HK-2 (cell line): Measurements from ENCODE around the gene FCAMR.

Experiments used
- DNase-seq: peaks from one replicate; pipeline ENCODE4 v3.0.0-alpha.2; 2018; ENCODE audit not compliant: unreplicated experiment

FCAMR gene, protein sequence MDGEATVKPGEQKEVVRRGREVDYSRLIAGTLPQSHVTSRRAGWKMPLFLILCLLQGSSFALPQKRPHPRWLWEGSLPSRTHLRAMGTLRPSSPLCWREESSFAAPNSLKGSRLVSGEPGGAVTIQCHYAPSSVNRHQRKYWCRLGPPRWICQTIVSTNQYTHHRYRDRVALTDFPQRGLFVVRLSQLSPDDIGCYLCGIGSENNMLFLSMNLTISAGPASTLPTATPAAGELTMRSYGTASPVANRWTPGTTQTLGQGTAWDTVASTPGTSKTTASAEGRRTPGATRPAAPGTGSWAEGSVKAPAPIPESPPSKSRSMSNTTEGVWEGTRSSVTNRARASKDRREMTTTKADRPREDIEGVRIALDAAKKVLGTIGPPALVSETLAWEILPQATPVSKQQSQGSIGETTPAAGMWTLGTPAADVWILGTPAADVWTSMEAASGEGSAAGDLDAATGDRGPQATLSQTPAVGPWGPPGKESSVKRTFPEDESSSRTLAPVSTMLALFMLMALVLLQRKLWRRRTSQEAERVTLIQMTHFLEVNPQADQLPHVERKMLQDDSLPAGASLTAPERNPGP

DNA sequence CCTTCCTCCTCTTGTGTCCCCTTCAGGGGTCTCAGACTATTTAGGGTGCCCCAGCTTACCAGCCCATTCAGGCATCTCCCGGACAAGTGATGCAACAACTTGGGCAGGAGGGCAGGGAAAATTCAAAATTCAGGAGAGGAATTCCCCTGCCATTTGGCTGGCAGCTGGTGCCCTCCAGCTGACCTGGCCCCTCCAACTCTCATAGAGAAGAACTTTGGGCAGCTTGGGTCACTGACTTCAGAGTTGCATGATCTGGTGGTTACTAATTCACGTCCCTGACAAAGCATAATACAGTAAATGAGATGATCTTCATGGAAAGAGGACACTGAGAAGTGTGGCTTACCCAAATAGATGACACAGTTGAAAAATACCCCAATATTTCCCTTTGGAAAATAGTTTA is at the start of gene FCAMR:
TSS of gene FCAMR (minus strand) at position 15 of the 400 bp plus-strand sequence. CDS start 335 bp downstream, outside the sequence.
- DNase-seq, result no peak

DNA sequence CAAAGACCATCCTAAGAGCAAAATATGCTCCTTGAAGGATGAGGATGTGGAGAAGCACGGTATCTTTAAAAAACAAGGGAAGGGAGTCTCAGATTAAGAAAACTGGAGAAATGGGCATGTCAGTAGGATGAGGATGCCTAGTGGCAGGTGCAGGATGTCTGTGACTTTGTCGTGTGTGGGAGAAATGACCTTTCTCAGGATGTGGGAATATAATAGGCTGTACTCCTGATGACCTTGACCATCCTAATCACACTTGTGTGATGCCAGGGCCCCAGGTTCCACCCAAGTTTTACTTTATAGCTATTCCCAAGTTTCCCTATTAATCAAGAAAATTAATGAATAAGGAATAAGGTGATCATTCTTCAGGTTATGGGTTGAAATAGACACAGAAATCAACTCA is 49.4 kb upstream of the FCAMR start:
- no peak for DNase-seq

DNA sequence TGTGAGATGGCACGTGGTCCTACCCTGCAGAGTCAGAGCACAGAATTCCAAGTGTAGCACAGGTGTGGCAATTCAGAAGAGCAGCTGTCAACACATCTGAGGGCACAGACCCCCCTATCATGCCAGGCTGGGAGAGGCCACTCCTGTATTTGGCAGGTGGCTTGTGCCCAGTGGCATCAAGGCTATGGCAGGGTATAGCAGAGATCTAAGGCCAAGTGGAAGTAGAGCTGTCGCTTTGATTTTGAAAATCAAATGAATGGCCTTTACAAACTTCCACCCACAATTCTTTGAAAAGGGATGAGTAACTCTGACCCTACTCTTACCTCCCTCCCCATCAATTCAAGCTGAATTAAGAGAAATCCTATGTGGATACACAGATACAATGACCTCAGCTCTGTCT is 48.9 kb upstream of the FCAMR start:
- no peak for DNase-seq

DNA sequence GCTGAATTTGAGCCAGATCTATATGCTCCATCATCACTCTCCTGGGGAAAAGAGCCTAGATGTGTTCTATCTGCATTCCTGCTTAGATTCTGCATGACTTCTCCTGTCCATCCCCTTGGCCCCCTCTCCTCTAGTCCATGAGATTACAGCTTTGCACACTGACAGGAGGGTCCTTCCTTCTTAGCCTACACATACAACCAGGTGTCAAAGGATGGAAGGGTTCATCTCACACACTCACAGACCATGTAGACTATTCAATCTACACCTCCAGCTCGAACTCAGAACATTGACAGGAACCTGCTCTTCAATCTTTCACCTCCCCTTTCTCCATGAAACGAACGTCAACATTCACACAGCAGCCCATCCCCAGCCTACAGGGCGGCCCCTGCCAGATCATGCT is 48.4 kb upstream of the FCAMR start:
- no peak for DNase-seq

DNA sequence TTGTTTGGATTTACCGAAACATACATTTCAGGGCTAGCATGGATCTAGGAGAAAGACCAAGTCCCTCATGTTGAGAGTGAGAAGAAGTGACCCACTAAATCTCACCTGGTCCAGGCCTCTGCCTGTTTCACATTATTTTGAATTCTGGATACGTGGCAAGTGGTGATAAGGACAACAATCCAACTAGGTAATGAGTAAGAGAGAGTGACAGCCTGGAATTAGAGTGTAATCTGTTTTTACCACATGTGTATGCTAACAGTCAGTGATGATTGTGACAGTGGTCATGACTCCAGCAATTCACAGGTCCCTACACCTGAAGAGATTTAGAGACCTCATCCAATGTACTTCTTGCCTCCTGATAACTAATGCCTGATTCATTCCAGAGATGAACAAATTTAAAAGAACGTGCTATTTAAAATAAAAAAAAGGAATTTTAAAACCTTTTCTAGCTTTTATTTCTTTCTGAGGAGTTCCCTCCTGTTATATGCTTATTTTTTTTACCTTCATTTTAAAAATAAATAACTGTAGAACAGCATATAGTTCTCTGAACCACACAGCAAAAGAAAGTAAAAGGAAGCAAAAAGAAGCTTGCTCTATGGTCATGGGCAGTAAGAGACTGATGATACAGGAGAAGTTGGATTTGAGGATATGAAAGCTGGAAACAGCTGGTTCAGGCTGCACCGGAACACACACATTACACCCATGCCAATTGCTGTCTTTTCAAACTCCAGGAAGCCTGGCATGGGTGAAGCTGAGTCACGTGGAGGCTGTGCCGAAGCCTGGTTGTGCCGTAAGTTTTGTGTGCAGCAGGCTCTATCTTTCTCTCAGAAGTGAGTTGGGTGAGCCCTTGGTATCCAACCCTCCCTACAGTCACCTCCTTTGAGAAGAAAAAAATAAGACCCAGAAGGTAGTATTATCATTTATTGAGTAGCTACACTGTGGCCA is 47.6 kb upstream of the FCAMR start:
- DNase-seq, result no peak

DNA sequence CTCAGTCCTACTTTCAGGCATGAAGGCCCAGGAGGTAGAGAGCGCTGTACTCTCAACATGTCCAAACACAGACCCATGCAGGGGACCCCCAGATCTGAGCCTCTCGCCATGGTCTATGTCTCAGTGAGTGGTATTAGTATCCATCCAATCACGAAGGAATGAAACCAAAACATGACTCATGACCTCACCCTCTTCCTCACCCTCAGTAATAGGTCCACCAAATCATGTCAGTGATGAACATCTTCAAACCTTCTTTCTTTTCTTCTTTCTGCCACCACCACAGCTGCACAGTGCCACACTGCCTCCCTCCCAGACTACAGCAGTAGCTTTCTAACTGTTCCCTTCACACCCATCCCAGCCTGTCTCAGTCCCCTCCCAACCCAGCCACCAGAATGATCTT is 45.5 kb upstream of the FCAMR start:
- DNase-seq, result no peak

DNA sequence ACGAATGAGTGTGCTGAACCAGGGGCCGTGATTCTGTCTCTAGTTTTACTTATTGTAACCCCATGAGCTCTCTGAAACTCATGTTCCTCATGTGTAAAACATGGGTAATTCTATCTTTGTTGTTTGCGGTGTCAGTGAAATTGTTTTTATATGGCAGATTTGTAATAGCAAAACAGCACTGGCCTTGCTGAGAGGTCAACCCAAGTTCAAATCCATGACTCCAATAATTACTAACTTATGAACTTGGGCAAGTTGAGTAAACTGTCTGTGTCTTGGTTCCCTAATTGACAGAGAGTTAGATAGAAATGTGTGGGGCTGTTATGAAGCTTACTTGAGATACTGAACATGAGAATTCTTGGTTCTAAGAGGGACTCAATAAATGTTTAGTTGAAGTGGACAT is 44.5 kb upstream of the FCAMR start:
- no peak for DNase-seq

DNA sequence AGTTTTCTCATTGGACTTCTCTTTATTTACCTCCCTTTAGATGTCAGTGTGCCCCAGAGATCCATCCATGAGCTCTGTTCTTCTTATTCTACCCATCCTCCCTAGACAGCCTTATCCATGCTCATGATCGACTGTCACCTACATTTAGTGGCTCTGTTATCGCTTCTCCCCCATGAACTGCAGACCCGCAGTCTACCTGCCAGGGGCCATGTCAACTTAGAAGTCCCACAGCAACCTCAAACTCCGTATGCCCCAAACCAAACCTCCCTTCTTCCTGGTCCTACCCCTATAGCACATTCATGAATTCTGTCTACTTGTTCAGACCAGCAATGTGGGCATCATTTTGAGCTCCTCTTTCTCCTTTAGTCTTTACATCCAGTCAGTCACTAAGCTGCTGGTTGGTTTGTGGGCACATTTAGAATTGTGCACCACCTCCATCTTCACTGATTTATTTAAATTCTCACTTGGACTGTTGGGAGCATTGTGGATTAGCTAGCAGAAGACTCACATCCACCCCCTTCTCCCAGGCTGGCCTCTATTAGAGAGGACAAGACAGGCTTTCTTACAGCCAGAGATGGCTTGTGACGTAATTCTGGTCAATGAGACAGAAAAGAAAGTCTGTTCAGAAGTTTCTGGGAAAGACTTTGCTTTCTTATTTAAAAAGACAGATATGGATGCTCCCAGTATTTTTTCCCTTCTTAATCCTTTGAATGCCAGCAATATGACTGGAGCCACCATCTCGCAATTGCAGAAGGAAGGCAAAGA is 43.2 kb upstream of the FCAMR start:
- no peak for DNase-seq

DNA sequence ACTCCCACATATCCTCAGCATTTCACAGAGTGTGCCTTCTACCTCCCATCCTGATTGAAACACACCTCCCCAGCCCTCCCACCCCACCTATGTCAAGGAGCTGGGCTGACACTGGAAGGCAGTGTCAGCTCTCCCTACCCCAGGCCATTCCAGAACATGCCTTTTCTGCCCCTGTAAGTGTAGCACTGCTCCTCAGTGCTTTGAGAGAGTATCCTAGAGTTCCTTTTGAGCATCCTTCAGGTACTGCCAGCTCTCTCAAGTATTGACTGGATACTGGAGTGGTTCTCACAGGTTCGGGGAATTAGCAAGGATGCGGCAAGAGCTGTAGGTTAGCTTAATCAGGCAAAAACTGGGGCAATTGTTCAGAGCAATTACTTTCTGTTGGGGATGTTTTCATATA is 40.5 kb upstream of the FCAMR start:
- no peak for DNase-seq

DNA sequence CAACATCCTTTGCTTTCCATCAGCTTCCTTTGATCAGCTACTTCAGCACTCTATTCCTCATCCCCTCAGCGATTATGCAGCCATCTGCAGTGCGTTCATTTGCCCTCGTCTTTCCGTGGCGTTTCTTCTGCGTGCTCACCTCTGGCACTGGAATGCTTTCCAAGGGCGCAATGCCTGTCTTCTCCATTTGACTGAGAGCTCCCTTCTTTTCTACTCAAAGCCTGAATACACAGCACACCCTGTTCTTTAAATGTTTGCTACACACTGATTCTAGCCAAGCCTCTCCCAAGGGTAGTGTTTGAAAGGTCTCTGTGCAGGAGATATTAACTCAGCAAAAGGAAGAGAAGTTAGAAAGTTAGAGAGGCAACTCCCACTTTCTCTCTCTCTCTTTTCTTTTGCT is 39.7 kb upstream of the FCAMR start:
- DNase-seq, result no peak

DNA sequence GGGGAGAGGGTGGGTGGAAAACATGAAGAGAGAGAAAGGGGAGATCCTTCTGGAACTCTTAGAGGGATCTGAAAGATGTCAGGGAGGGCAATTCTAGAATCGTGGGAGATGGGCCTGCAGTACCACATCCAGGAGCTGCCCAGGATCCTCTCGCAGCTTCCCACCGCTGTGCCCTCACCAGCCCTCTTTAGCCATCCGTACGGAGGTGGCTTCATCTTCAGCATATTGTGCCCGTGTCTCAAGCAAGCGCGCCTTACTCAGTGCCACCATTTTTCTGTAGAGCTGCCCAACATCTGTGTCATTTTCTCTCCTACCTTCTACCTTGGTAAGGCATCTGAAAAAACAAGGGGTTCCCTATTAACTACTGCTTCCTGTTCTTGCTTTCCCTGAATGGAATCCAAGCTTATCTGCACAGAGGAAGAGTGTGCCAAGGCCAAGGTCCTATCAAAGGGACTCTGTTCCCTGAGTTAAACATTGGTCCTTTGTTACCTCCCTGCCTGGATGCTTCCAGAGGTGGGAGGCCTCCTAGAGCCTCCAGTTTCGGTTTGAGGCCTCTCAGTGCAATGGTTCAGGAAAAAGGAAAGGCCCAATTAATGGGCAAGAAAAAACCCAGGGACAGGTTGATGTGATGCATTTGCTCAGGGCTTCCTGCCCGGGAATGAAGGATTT is 39.1 kb upstream of the FCAMR start:
- no peak for DNase-seq

DNA sequence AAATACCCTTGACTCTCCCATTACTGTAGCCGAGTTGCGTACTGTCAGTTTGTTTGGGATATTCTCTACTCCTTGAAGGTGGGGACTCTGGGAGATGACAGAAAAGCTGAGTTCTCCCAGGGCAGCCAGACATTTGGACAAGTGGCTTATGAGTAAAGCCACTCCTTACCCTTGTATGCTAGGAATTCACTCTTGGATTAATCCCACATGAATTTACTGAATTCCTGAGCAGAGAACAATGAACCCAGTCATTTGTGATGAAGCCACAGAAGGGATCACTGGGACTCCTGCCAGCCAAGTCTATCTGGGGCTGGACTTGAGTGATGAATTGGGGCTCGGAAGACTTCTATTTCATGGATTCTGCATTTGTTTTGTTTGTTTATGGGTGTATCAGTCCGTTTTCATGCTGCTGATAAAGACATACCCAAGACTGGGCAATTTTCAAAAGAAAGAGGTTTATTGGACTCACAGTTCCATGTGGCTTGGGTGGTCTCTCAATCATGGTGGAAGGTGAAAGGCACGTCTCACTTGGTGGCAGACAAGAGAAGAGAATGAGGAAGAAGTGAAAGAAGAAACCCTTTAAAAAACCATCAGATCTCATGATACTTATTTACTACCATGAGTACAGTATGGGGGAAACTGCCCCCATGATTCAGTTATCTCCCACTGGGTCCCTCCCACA is 37.2 kb upstream of the FCAMR start:
- DNase-seq, result peak; percentile 71

DNA sequence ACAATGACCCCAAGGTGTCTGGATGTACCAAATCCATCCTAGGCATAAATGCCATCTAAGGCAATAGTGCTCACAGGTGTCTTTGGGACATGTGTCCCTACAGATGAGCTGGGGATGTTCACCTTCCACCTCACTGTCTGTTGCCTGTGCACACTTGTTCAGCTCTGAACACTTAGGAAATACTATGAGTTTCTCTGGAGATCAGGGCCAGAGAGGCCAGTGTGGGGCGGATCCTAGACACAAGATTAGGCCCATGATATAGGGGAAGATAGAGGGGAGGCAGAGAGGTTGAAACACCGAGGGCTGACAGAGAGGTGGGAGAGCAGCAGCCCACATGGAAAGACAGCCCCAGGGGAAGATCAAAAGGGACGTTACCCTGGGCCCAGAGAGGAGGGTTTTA is 36.7 kb upstream of the FCAMR start:
- DNase-seq, result no peak

DNA sequence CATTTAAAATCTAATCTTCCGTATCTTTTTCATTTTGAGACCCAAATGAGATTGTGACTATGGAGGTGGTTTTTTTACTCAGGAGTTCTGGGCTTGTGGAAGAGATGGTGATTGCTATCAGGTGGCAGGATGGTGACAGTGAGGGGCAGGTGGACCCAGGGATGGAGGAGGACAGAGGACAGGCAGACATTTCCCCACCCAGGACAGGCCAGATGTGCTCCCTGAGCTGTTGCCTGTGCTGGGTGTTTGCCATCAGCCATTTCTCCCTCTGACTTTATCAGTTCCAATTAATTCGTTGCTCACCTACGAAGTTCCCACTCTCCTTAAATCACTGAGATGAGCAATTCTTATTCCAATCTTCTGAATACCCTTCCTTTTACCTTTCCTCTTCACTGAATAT is 35.8 kb upstream of the FCAMR start:
- DNase-seq, result no peak

DNA sequence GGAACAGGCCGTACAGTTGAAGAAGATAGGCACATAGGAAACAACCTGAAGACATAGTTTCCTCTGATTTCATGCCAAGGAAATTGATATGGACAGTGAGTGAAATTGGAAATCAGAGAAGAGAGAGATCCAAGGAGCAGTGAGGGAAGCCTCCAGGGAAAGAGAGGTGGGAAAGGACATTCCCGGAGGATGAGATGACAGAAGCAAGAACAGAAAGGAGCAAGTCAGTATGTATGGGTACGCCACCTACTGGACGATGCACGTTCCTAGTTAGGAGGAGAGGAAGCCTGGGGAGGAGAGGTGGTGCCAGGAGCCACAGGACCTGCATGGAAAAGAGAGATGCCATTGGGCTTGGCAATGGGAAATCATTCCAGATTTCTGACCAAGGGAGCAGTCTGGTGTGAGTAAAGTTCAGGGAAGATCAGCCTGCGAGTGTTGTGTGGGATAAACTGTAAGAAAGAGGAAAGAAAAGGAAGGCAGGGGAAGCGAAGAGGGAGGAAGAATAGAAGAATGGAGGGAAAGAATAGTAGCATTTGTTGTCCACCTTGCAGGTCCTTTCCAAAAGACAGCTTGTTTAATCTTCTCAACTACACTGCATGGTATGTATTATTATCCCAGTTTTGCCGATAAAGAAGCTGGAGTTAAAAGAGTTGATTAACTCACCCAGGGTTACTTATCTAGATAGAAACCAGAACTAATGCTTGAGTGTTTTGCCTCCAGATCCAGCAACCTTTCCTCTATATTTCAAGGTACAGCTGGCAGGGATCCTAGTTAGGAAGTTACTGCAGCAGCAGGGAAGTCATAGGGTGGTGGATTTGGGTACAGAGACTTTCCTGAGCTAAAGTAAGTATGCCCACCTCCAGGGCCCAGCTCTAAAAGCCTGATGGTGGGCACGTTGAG is 34.9 kb upstream of the FCAMR start:
- DNase-seq, result peak; percentile 70

DNA sequence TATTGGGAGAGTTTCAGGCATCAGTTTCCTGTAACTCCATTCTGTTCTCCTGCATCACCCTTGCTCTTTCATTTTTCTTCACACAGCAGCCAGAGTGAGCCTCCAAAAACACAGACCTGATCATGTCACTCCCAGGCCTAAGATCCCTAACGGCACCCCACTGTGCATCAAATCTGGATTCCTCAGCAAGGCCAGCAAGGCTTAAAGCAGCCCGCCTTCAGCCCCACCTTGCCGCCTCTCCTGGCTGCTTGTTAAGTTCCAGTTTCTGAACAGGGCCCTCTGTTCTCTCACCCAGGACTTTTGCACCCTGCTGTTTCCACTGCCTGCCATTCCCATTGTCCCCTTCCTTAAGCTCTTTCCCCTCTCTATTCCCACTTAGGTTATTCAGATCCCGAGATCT is 33.0 kb upstream of the FCAMR start:
- DNase-seq, result no peak

DNA sequence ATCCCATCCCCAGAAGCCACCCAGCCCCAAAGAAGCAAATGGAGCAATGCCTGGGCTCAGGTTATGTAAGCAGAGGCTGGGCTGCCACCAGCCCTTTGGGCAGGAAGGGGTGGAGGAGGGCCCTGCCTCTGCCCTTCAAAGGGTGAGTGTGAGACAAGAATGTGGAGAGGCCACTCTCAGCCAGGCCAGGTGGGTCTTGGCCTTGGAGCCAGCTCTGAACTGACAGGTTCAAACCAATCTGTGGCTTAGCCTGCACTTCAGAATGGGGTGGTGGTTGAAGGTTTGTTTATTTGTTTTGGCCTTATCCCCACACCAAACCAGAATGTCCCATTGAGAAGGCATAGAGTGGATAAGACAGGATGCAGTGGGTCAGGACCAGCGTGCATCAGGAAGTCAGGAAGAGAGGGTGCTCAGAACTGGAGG is 32.5 kb upstream of the FCAMR start:
- no peak for DNase-seq

DNA sequence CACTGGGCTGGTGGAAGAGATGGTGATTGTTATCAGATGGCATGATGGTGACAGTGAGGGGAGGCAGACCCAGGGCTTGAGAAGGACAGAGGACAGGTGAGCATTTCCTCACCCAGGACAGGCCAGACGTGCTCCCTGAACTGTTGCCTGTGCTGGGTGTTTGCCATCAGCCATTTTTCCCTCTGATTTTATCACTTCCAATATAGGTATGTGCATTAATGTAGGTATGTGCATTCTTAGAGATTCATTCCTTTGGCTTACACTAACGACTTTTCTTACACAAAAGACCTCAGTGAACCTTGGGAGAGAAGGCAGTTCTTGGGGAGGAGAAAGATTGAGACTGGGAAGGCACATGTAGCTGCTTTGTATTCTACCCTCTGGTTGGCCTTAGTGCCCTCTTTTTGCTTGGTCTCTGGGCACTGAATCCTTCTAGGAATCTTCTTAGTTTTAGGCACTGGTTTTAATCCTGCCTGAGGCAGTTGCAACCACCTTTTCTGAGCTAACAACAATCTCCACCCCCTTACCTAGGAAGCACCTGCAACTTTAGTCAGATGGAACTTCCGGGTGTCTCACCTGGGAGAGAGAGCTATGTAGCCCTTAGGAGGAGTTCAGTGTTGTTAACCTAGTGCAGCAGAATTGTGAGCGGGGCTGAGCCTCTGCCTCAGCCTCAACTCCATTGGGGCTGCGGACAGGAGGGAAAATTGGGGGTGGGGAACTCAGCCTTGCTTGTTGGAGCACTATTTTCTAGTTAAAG is 31.4 kb upstream of the FCAMR start:
- no peak for DNase-seq
